ENCODE measurements around the gene TSKU.
A peak's percentile ranks its signal among the peaks of the same experiment; 100 is the strongest.
"Not testable (repeated sequence)": the region's sequence is repeated elsewhere in the genome, so short reads cannot be mapped to it uniquely, and the experiment has no call there.

TSKU gene

GRCh38 chr11:76808171-76808570 is 25.0 kb downstream of the TSKU start:
- DNase-seq (ENCODE audit: extremely low read depth, insufficient read length), result no peak
- no peak for TF ChIP-seq CTCF (IDR thresholded peaks at IDR 0.05; ENCODE audit: insufficient read depth, low read length, poor library complexity, severe bottlenecking)
- Histone ChIP-seq H3K4me3 (replicated peaks; ENCODE audit: low read depth, low read length) (no peak overlapping the region), H3K27me3 (replicated peaks; ENCODE audit: control insufficient read depth, insufficient read depth, low read length) (no peaks in the 10 kb centered on the region), H3K36me3 (ENCODE audit: control insufficient read depth, insufficient read depth, low read length) (no peaks in the 10 kb centered on the region)

- no peaks in the 10 kb centered on the region for H3K27me3 ChIP-seq (replicated peaks; ENCODE audit: control insufficient read depth, insufficient read depth, low read length)
- no peaks in the 10 kb centered on the region for H3K36me3 ChIP-seq (ENCODE audit: control insufficient read depth, insufficient read depth, low read length)
These were observed 25.8 kb downstream of the TSKU start for GRCh38 chr11:76808996-76809395.

GRCh38 chr11:76810151-76810853 is 27.1 kb downstream of the TSKU start:
- peak; percentile 50 for DNase-seq (ENCODE audit: extremely low read depth, insufficient read length)

More at GRCh38 chr11:76808996-76809395, 25.8 kb downstream of the TSKU start:
- TF ChIP-seq CTCF (IDR thresholded peaks at IDR 0.05; ENCODE audit: insufficient read depth, low read length, poor library complexity, severe bottlenecking), result no peak
- DNase-seq (ENCODE audit: extremely low read depth, insufficient read length), result no peak
- no peak overlapping the region for H3K4me3 ChIP-seq (replicated peaks; ENCODE audit: low read depth, low read length)

GRCh38 chr11:76811259-76811658 is 28.1 kb downstream of the TSKU start:
- H3K36me3 ChIP-seq (ENCODE audit: control insufficient read depth, insufficient read depth, low read length), result no peaks in the 10 kb centered on the region
- no peaks in the 10 kb centered on the region for H3K27me3 ChIP-seq (replicated peaks; ENCODE audit: control insufficient read depth, insufficient read depth, low read length)
- no peak overlapping the region for H3K4me3 ChIP-seq (replicated peaks; ENCODE audit: low read depth, low read length)
- no peak for TF ChIP-seq CTCF (IDR thresholded peaks at IDR 0.05; ENCODE audit: insufficient read depth, low read length, poor library complexity, severe bottlenecking)
- no peak for DNase-seq (ENCODE audit: extremely low read depth, insufficient read length)

More at GRCh38 chr11:76810151-76810853, 27.1 kb downstream of the TSKU start:
- Histone ChIP-seq H3K27me3 (replicated peaks; ENCODE audit: control insufficient read depth, insufficient read depth, low read length) (no peaks in the 10 kb centered on the region), H3K36me3 (ENCODE audit: control insufficient read depth, insufficient read depth, low read length) (no peaks in the 10 kb centered on the region), H3K4me3 (replicated peaks; ENCODE audit: low read depth, low read length) (no peak overlapping the region)
- TF ChIP-seq CTCF (IDR thresholded peaks at IDR 0.05; ENCODE audit: insufficient read depth, low read length, poor library complexity, severe bottlenecking), result peak; percentile 58

GRCh38 chr11:76814414-76814813 is 31.3 kb downstream of the TSKU start:
- no peak for DNase-seq (ENCODE audit: extremely low read depth, insufficient read length)
- TF ChIP-seq CTCF (IDR thresholded peaks at IDR 0.05; ENCODE audit: insufficient read depth, low read length, poor library complexity, severe bottlenecking), result no peak
- Histone ChIP-seq H3K27me3 (replicated peaks; ENCODE audit: control insufficient read depth, insufficient read depth, low read length) (no peaks in the 10 kb centered on the region), H3K4me3 (replicated peaks; ENCODE audit: low read depth, low read length) (no peak overlapping the region), H3K36me3 (ENCODE audit: control insufficient read depth, insufficient read depth, low read length) (no peaks in the 10 kb centered on the region)

- not testable (repeated sequence) for DNase-seq (ENCODE audit: extremely low read depth, insufficient read length); H3K4me3 ChIP-seq (replicated peaks; ENCODE audit: low read depth, low read length); H3K36me3 ChIP-seq (ENCODE audit: control insufficient read depth, insufficient read depth, low read length); H3K27me3 ChIP-seq (replicated peaks; ENCODE audit: control insufficient read depth, insufficient read depth, low read length)
These were observed 32.5 kb downstream of the TSKU start for GRCh38 chr11:76815678-76816077.
